Lower leg skin (tissue), 4 donors: ENCODE measurements around the gene MT1F. TPM values are rescaled to one million over a fixed set of nuclear protein-coding genes. Genes with fewer than 3 reads are reported as not detected.

ENCODE experiments used
- DNase-seq, 2 donors: peaks; one replicate each; pipeline ENCODE4 v3.0.0-alpha.2; 2019; ENCODE audit warnings: low spot score in 2 of 2
- H3K4me3 ChIP-seq: fragments of 200-600 bp; sonication (generic); 2 replicates; pipeline ENCODE4 v1.5.1; 2017; ENCODE audit warnings: mild to moderate bottlenecking, low read depth; ENCODE audit not compliant: poor library complexity, severe bottlenecking
- POLR2A ChIP-seq, 2 donors: fragments of 450-650 bp; IDR thresholded peaks; one replicate each; pipeline ENCODE4 v1.6.1; 2016 to 2017; ENCODE audit warnings: antibody characterized with exemption in 2 of 2, mild to moderate bottlenecking in 1 of 2, moderate library complexity in 1 of 2
- WGBS, 2 donors: methylation state at CpG; one replicate each; pipeline ENCODE4 v1.1.5; 2018; 5-methylcytosine and 5-hydroxymethylcytosine counted together
- intact Hi-C: fragments of 100-400 bp; cut with DNase I; formaldehyde crosslinking; loops from one replicate; pipeline ENCODE4 v1.15.0; 2023; ENCODE audit warnings: low total_unique reads
- total RNA-seq, 4 donors: library from RNA; depleted of rRNA; stranded (reverse); fragments of >200 nt; gene quantifications; one replicate each; pipeline ENCODE4 v1.1.0, GENCODE V29; 2016
- TF ChIP-seq, protein P1 (sequence below), 3 donors: fragments of 450-650 bp; IDR thresholded peaks; one replicate each; pipeline ENCODE4 v1.5.1; 2016; ENCODE audit warnings: antibody characterized with exemption in 3 of 3, mild to moderate bottlenecking in 3 of 3, moderate library complexity in 2 of 3

Gene MT1F
- total RNA-seq, 4 donors from 2014 or later, result 2.1 to 17.2 (median 8.3) TPM

DNA sequence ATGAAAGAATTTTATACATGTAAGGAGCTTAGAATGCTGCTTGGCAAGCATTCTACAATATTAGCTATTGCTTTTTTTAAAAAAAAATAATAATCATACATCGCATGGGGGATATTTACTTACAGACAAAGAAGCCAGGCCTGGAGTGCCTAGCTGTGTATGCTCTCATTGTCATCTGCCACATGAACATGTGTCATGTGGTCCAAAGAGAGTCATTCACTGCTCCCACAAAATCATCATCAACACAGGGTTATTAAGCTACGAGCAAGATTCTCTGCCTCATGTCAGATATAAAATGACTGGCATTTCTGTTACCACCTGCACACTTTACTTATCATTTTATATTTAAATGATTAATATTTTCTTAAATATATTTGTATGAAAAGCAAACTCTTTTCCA, 34.1 kb upstream of the MT1F start:
- intact Hi-C loops, result no loop called here
- 91 to 93% methylated on average over 2 of the region's 2 CpGs for WGBS, 2 donors
- H3K4me3 ChIP-seq, result no peak overlapping the region
- DNase-seq, result no peak
- TF ChIP-seq, protein P1, sequence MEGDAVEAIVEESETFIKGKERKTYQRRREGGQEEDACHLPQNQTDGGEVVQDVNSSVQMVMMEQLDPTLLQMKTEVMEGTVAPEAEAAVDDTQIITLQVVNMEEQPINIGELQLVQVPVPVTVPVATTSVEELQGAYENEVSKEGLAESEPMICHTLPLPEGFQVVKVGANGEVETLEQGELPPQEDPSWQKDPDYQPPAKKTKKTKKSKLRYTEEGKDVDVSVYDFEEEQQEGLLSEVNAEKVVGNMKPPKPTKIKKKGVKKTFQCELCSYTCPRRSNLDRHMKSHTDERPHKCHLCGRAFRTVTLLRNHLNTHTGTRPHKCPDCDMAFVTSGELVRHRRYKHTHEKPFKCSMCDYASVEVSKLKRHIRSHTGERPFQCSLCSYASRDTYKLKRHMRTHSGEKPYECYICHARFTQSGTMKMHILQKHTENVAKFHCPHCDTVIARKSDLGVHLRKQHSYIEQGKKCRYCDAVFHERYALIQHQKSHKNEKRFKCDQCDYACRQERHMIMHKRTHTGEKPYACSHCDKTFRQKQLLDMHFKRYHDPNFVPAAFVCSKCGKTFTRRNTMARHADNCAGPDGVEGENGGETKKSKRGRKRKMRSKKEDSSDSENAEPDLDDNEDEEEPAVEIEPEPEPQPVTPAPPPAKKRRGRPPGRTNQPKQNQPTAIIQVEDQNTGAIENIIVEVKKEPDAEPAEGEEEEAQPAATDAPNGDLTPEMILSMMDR (IDR thresholded peaks at IDR 0.05), result no peak
- TF ChIP-seq POLR2A (IDR thresholded peaks at IDR 0.05), result no peak

DNA sequence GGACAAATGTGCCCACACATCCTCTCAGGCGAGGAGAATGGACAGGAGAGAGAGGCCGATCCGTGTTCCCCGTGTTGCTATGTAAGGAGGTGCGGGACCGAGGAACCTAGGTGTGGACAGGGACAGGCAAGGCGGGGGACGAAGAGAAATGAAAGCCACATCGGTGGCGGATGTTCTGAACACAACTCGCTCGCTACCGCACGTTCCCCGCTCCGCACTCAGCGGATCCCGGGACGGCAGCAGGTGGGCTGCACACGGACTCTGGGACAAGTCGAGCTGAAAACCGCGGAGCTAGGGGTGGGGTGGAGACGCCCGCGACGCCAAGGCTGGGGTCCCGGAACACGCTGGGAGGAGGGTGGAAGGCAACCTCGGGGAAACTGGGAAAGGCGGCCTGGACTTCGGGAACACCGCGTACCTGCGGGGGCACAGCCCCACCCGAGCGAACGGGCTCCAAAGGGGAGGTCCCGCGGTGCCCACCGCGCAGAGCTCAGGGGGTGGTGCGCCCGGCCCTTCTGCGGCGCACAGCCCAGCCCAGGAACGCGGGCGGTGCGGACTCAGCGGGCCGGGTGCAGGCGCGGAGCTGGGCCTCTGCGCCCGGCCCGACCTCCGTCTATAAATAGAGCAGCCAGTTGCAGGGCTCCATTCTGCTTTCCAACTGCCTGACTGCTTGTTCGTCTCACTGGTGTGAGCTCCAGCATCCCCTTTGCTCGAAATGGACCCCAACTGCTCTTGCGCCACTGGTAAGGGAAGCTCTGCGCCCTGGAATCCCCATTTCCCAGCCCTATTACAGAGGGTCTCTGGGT, 32.4 kb upstream of the MT1F start, which contains the start of gene MT1E:
Gene MT1E (plus strand): TSS at position 642 of the 803 bp plus-strand sequence. CDS start 71 bp downstream, at position 713.
- peak within 1 kb of the TSS; percentile 39 for H3K4me3 ChIP-seq
- WGBS, 2 donors, result 2 to 3% methylated on average over 46 to 52 of the region's 62 CpGs
- DNase-seq, result peak; percentile 66 to 96
- intact Hi-C loops, result no loop called here
- peak in 1 of 2 donors; percentile 42 for TF ChIP-seq POLR2A (IDR thresholded peaks at IDR 0.05)
- TF ChIP-seq, protein P1 (IDR thresholded peaks at IDR 0.05), result no peak

GRCh38 chr16:56625943-56626654, 31.7 kb upstream of the MT1F start:
- WGBS, 2 donors, result 13 to 20% methylated on average over 16 of the region's 16 CpGs
- TF ChIP-seq POLR2A (IDR thresholded peaks at IDR 0.05), result no peak
- TF ChIP-seq, protein P1 (IDR thresholded peaks at IDR 0.05), result no peak
- intact Hi-C loops, result no loop called here
- DNase-seq, result peak; percentile 47 to 91
- H3K4me3 ChIP-seq, result peak overlapping the region; percentile 39

- intact Hi-C loops, result no loop called here
Measured at GRCh38 chr16:56626685-56627084, 31.1 kb upstream of the MT1F start.

GRCh38 chr16:56628486-56629350, 29.0 kb upstream of the MT1F start:
- WGBS, 2 donors, result 50 to 51% methylated on average over 9 of the region's 9 CpGs
- TF ChIP-seq POLR2A (IDR thresholded peaks at IDR 0.05), result no peak
- TF ChIP-seq, protein P1 (IDR thresholded peaks at IDR 0.05), result no peak
- no peak for DNase-seq
- intact Hi-C loops, result no loop called here
- no peak overlapping the region for H3K4me3 ChIP-seq

More at GRCh38 chr16:56626685-56627084, 31.1 kb upstream of the MT1F start:
- WGBS, 2 donors, result 16 to 18% methylated on average over 7 of the region's 7 CpGs
- no peak for TF ChIP-seq POLR2A (IDR thresholded peaks at IDR 0.05)
- TF ChIP-seq, protein P1 (IDR thresholded peaks at IDR 0.05), result no peak
- DNase-seq, result no peak
- H3K4me3 ChIP-seq, result peak overlapping the region; percentile 39
